Panc1 (cell line): ENCODE data around the gene SEPHS1.

ENCODE experiments used
- POLR2AphosphoS5 ChIP-seq: IDR thresholded peaks from 2 replicates; pipeline ENCODE4 v1.6.1; 2012; ENCODE audit warnings: mild to moderate bottlenecking, low read depth, low read length, moderate library complexity
- REST ChIP-seq, 2 experiments: IDR thresholded peaks; 2 replicates each; pipeline ENCODE4 v1.6.1; 2011 to 2012; ENCODE audit warnings: low read depth in 2 of 2, control low read depth in 1 of 2, low read length in 1 of 2, mild to moderate bottlenecking in 1 of 2, moderate library complexity in 1 of 2; ENCODE audit not compliant: insufficient read depth in 1 of 2
- SIN3A ChIP-seq: IDR thresholded peaks from 2 replicates; pipeline ENCODE4 v1.6.1; 2012; ENCODE audit warnings: low read depth, mild to moderate bottlenecking, low read length, moderate library complexity, borderline replicate concordance; ENCODE audit not compliant: insufficient read depth
- TF ChIP-seq, protein P1 (sequence below): fragments of 450-650 bp; IDR thresholded peaks from 2 replicates; pipeline ENCODE4 v1.5.1; 2017; ENCODE audit warnings: mild to moderate bottlenecking

DNA sequence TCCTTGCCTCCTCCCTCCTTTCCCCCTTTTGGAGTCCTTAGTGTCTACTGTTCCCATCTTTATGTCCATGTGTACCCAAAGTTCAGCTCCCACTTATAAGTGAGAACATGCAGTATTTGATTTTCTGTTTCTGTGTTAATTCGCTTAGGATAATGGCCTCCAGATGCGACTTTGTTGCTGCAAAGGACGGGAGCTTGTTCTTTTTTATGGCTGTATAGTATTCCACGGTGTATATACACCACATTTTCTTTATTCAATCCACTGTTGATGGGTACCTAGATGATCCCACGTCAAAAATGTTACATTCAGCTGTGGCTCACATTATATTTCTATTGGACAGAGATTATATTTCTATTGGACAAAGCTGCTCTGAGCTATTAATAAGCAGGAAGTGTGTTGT lies 24.4 kb upstream of the SEPHS1 start:
- TF ChIP-seq, protein P1, sequence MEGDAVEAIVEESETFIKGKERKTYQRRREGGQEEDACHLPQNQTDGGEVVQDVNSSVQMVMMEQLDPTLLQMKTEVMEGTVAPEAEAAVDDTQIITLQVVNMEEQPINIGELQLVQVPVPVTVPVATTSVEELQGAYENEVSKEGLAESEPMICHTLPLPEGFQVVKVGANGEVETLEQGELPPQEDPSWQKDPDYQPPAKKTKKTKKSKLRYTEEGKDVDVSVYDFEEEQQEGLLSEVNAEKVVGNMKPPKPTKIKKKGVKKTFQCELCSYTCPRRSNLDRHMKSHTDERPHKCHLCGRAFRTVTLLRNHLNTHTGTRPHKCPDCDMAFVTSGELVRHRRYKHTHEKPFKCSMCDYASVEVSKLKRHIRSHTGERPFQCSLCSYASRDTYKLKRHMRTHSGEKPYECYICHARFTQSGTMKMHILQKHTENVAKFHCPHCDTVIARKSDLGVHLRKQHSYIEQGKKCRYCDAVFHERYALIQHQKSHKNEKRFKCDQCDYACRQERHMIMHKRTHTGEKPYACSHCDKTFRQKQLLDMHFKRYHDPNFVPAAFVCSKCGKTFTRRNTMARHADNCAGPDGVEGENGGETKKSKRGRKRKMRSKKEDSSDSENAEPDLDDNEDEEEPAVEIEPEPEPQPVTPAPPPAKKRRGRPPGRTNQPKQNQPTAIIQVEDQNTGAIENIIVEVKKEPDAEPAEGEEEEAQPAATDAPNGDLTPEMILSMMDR: no peak
- TF ChIP-seq POLR2AphosphoS5: no peak
- TF ChIP-seq REST (IDR thresholded peaks at IDR 0.05; ENCODE audit: insufficient read depth in 1 of 2, low read depth in 2 of 2, low read length in 1 of 2): no peak
- TF ChIP-seq SIN3A: no peak
